ENCODE results near the gene RCN1.

DNA sequence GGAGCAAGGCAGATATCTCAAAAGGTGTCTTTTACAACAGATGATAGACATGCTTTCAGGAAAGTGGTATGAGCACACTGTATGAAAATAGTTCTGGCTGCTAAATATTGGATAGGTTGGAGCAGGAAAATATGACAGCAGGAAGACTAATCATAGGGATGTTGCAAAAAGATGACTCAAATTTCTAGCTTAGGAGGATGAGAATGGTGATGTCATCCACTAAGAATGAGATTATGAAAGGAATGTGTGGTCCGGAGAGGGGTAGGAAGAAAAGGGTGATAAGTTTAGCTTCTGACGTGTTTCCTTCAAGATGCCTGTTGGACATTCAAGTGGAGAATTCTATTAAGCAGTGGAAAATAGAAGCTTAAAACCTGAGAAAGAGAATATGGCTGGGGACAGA, 46.4 kb downstream of the RCN1 start:
- TF ChIP-seq, protein P1, sequence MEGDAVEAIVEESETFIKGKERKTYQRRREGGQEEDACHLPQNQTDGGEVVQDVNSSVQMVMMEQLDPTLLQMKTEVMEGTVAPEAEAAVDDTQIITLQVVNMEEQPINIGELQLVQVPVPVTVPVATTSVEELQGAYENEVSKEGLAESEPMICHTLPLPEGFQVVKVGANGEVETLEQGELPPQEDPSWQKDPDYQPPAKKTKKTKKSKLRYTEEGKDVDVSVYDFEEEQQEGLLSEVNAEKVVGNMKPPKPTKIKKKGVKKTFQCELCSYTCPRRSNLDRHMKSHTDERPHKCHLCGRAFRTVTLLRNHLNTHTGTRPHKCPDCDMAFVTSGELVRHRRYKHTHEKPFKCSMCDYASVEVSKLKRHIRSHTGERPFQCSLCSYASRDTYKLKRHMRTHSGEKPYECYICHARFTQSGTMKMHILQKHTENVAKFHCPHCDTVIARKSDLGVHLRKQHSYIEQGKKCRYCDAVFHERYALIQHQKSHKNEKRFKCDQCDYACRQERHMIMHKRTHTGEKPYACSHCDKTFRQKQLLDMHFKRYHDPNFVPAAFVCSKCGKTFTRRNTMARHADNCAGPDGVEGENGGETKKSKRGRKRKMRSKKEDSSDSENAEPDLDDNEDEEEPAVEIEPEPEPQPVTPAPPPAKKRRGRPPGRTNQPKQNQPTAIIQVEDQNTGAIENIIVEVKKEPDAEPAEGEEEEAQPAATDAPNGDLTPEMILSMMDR (IDR thresholded peaks at IDR 0.05): no peak
- TF ChIP-seq POLR2A (IDR thresholded peaks at IDR 0.05) (no peak), POLR2AphosphoS5 (IDR thresholded peaks at IDR 0.05) (no peak)

All from upper lobe of left lung (tissue), 4 donors.